NCI-H2029 (cell line): ENCODE results near the gene NCAPH2.

Experiments
- DNase-seq: peaks from one replicate; lab custom pipeline; 2025; lab: John Stamatoyannopoulos, UW

NCAPH2 gene

GRCh38 chr22:50548921-50549790 lies 41.1 kb downstream of the NCAPH2 start:
- no peak for DNase-seq

- no peak for DNase-seq
Measured at GRCh38 chr22:50550395-50550794, 42.4 kb downstream of the NCAPH2 start.

GRCh38 chr22:50551160-50551752 lies 43.2 kb downstream of the NCAPH2 start:
- DNase-seq = no peak

- no peak for DNase-seq
Measured at GRCh38 chr22:50553310-50553709, 45.3 kb downstream of the NCAPH2 start.

- DNase-seq = no peak
Measured at GRCh38 chr22:50556703-50557102, 48.7 kb downstream of the NCAPH2 start.

GRCh38 chr22:50560034-50560433 lies 52.0 kb downstream of the NCAPH2 start:
- DNase-seq = no peak

- DNase-seq = no peak
Measured at GRCh38 chr22:50561401-50562358, 53.7 kb downstream of the NCAPH2 start.

- DNase-seq = peak; percentile 87
Measured at GRCh38 chr22:50562523-50563412, 54.7 kb downstream of the NCAPH2 start, which contains the start of gene SYCE3. Gene SYCE3, minus strand, starts transcription at chr22:50562919. Its CDS starts 6,514 bp downstream, at chr22:50556405.

- DNase-seq = no peak
Measured at GRCh38 chr22:50563413-50564160, 55.6 kb downstream of the NCAPH2 start.

- no peak for DNase-seq
Measured at GRCh38 chr22:50564289-50564688, 56.3 kb downstream of the NCAPH2 start.

GRCh38 chr22:50567721-50568252 lies 59.8 kb downstream of the NCAPH2 start:
- no peak for DNase-seq

GRCh38 chr22:50568626-50569025 lies 60.6 kb downstream of the NCAPH2 start:
- no peak for DNase-seq

- DNase-seq = no peak
Measured at GRCh38 chr22:50569041-50569459, 61.0 kb downstream of the NCAPH2 start.

- no peak for DNase-seq
Measured at GRCh38 chr22:50569896-50570535, 62.0 kb downstream of the NCAPH2 start.

GRCh38 chr22:50570861-50571260 lies 62.8 kb downstream of the NCAPH2 start:
- DNase-seq = no peak

GRCh38 chr22:50571264-50572175 lies 63.5 kb downstream of the NCAPH2 start:
- no peak for DNase-seq

- no peak for DNase-seq
Measured at GRCh38 chr22:50572965-50573364, 64.9 kb downstream of the NCAPH2 start.
